Pancreas (tissue), 10 donors: ENCODE data around the gene AMIGO3. TPM values are rescaled to one million over a fixed set of nuclear protein-coding genes. Genes with fewer than 3 reads are reported as not detected.
A peak's percentile ranks its signal among the peaks of the same experiment; 100 is the strongest.

Source experiments
- ATAC-seq, 4 donors: fragments of 200-7000 bp; cut with Tn5 transposase; one replicate each; pipeline versions ENCODE4 v1.8.0 to v1.9.1; 2020; ENCODE audit warnings: mild to moderate bottlenecking in 4 of 4, moderate library complexity in 4 of 4
- DNase-seq, 6 donors: peaks; one replicate each; pipeline ENCODE4 v3.0.0-alpha.2; 2020
- FAIRE-seq: peaks from 2 replicates; lab custom pipeline; 2012; peaks lifted over from hg19 to GRCh38; lab: Jason Lieb, UNC
- H3K27ac ChIP-seq, 4 donors: fragments of 200-600 bp; sonication (generic); 1 replicate in 3 of 4; 2 replicates in 1 of 4; pipeline versions ENCODE4 v1.5.0 to v1.8.0; 2020
- H3K27me3 ChIP-seq, 4 donors: fragments of 200-600 bp; one replicate each; pipeline ENCODE4 v1.8.0; 2021
- H3K36me3 ChIP-seq, 3 donors: fragments of 200-600 bp; sonication (generic) in 1 of 3; one replicate each; pipeline versions ENCODE4 v1.5.0 to v1.8.0; 2020 to 2021
- H3K4me1 ChIP-seq, 3 donors: fragments of 200-600 bp; one replicate each; pipeline ENCODE4 v1.8.0; 2021
- H3K4me3 ChIP-seq, 4 donors: fragments of 200-600 bp; sonication (generic) in 2 of 4; one replicate each; pipeline versions ENCODE4 v1.5.0 to v1.8.0; 2020 to 2021
- H3K9me3 ChIP-seq, 4 donors: fragments of 200-600 bp; one replicate each; pipeline ENCODE4 v1.8.0; 2021
- CTCF ChIP-seq, 4 donors: fragments of 200-600 bp; sonication (generic) in 3 of 4; IDR thresholded peaks; one replicate each; pipeline versions ENCODE4 v1.5.0 to v1.8.0; 2021; ENCODE audit warnings: antibody characterized with exemption in 4 of 4
- WGBS, 2 donors: extraction: QIAGEN DNeasy Blood & Tissue Kit; methylation state at CpG; one replicate each; pipeline ENCODE4 v1.1.7; 2013; 5-methylcytosine and 5-hydroxymethylcytosine counted together
- intact Hi-C, 3 donors: fragments of 100-400 bp; cut with DNase I; formaldehyde crosslinking; loops; one replicate each; pipeline versions ENCODE4 v1.11.1 to v1.14.2; 2022
- polyA plus RNA-seq, 2 donors: library from polyadenylated mRNA; stranded (reverse); fragments of 200-250 nt; gene quantifications; one replicate each; pipeline ENCODE4 v1.2.3, GENCODE V29; 2013
- total RNA-seq, 6 donors: library from RNA; stranded (reverse); fragmentation: NEBNext Ultra II Directional in 4 of 6; extraction: Animal tissue kit (Norgen Biotek cat#: 25700) in 4 of 6; gene quantifications; one replicate each; pipeline versions ENCODE4 v1.2.1 to v1.2.4, GENCODE V29; 2021 to 2023
- donor health status: healthy with polysubstance abuse.
- donor health status: DM: no; HTN: no; CAD: no; lungs with moderate emphysema.
- donor health status: DM: no; HTN: no; CAD: no.
- donor health status: control.
- donor health status: control.
- donor health status: Bipolar disorder and iron deficiency.
- donor health status: DM: yes; HTN: yes; CAD: no.
- donor health status: DM: no; HTN: no; CAD: no.
- donor health status: DM: no; HTN: no; CAD: no.
- donor health status: DM: yes; HTN: yes; CAD: no.

The AMIGO3 gene, protein sequence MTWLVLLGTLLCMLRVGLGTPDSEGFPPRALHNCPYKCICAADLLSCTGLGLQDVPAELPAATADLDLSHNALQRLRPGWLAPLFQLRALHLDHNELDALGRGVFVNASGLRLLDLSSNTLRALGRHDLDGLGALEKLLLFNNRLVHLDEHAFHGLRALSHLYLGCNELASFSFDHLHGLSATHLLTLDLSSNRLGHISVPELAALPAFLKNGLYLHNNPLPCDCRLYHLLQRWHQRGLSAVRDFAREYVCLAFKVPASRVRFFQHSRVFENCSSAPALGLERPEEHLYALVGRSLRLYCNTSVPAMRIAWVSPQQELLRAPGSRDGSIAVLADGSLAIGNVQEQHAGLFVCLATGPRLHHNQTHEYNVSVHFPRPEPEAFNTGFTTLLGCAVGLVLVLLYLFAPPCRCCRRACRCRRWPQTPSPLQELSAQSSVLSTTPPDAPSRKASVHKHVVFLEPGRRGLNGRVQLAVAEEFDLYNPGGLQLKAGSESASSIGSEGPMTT
- total RNA-seq = not detected
- 1 to 10 TPM; 3.9 to 4.0 TPM for polyA plus RNA-seq

DNA sequence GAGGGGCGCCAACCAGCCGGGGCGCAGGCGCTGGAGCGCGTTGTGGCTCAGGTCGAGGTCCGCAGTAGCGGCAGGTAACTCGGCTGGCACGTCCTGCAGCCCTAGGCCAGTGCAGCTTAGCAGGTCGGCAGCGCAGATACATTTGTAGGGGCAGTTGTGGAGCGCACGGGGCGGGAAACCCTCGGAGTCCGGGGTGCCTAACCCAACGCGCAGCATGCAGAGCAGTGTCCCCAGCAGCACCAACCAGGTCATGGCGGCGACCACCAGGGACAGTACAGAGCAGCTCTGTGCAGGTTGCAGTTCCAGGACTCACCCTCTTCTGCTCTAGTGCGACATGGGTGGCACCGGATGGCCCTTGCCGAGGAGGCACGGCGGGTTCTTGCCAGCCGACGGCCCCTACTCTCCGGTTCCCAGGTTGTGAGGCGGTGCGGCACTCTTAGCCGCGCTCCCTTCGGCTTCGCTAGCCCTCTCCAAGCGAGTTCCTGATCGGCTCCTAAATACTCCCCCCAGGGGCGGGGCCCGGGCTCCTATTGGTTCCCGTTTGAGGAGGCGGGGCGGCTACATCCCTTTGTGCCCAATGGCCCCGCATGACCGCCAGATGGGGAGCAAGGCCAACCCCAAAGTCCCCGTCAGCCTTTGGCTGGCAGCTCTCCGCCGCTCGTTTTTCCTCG, at the start of gene AMIGO3:
Gene AMIGO3 (minus strand): TSS at position 471 of the 671 bp plus-strand sequence. CDS start 219 bp downstream, at position 252.
- Histone ChIP-seq H3K27ac (peak within 1 kb of the TSS in 3 of 4 donors; percentile 18 to 37 (median 25)), H3K4me1 (peaks cover under 1 to 13% (median under 1%) of the 10 kb centered on the region in 3 donors), H3K4me3 (peak within 1 kb of the TSS in 3 of 4 donors; percentile 35 to 52 (median 42)), H3K9me3 (no peaks in the 10 kb centered on the region), H3K36me3 (peaks cover 0 to 10% (median 5%) of the 10 kb centered on the region in 3 donors), H3K27me3 (no peaks in the 10 kb centered on the region)
- intact Hi-C loops = no loop called here
- WGBS, 2 donors = 1 to 2% methylated on average over 50 of the region's 50 CpGs
- ATAC-seq (peak; percentile 53 to 79 (median 75)), FAIRE-seq (peak; percentile 82), DNase-seq (peak; percentile 95 to 98 (median 96))
- TF ChIP-seq CTCF (IDR thresholded peaks at IDR 0.05) = peak; percentile 14 to 60 (median 45)

- intact Hi-C loops = no loop called here
- ATAC-seq (no peak), FAIRE-seq (no peak), DNase-seq (no peak)
- WGBS, 2 donors = 97 to 98% methylated on average over 4 of the region's 4 CpGs
- Histone ChIP-seq H3K27ac (no peak overlapping the region), H3K4me1 (peaks cover 0 to 3% (median 1%) of the 10 kb centered on the region in 3 donors), H3K4me3 (no peak overlapping the region), H3K27me3 (no peaks in the 10 kb centered on the region), H3K36me3 (no peaks in the 10 kb centered on the region), H3K9me3 (no peaks in the 10 kb centered on the region)
- no peak for TF ChIP-seq CTCF (IDR thresholded peaks at IDR 0.05)
These were observed 44.5 kb upstream of the AMIGO3 start for GRCh38 chr3:49763981-49764380.

GRCh38 chr3:49761661-49762060, 42.2 kb upstream of the AMIGO3 start:
- TF ChIP-seq CTCF (IDR thresholded peaks at IDR 0.05) = no peak
- H3K27ac ChIP-seq = no peak overlapping the region
- H3K4me3 ChIP-seq = no peak overlapping the region
- H3K36me3 ChIP-seq = no peaks in the 10 kb centered on the region
- H3K9me3 ChIP-seq = no peaks in the 10 kb centered on the region
- FAIRE-seq (no peak), ATAC-seq (no peak), DNase-seq (no peak)
- WGBS, 2 donors = 84 to 93% methylated on average over 3 of the region's 3 CpGs
- intact Hi-C loops = no loop called here
- no peaks in the 10 kb centered on the region for H3K4me1 ChIP-seq
- H3K27me3 ChIP-seq = no peaks in the 10 kb centered on the region

GRCh38 chr3:49759226-49759625, 39.7 kb upstream of the AMIGO3 start:
- WGBS, 2 donors = 29 to 66% methylated on average over 1 of the region's 1 CpG
- H3K36me3 ChIP-seq = no peaks in the 10 kb centered on the region
- H3K4me3 ChIP-seq = no peak overlapping the region
- H3K4me1 ChIP-seq = peaks cover 4 to 5% (median 4%) of the 10 kb centered on the region in 3 donors
- no peak for DNase-seq
- H3K9me3 ChIP-seq = no peaks in the 10 kb centered on the region
- no peak for TF ChIP-seq CTCF (IDR thresholded peaks at IDR 0.05)
- intact Hi-C loops = no loop called here
- no peak overlapping the region for H3K27ac ChIP-seq
- ATAC-seq = no peak
- H3K27me3 ChIP-seq = no peaks in the 10 kb centered on the region
- no peak for FAIRE-seq
